Panc1 (cell line): Measurements from ENCODE around the gene ARHGAP31. TPM values are rescaled to one million over a fixed set of nuclear protein-coding genes. Genes with fewer than 3 reads are reported as not detected.

Experiments used
- ATAC-seq: fragments of 200-7000 bp; cut with Tn5 transposase; 2 replicates; pipeline ENCODE4 v1.9.1; 2020; ENCODE audit warnings: mild to moderate bottlenecking, moderate library complexity
- BruUV-seq: library from RNA; stranded (reverse); fragments of 400-500 nt; replicated peaks from 2 replicates; lab custom pipeline; 2021; lab: Mats Ljungman, UMichigan
- CTCF ChIA-PET: fragments of 300-600 bp; sonication (Branson Sonifier 250); formaldehyde crosslinking; loops from one replicate; lab custom pipeline; 2022; ENCODE audit warnings: antibody characterized with exemption; lab: Charles Lee
- POLR2A ChIA-PET: fragments of 300-600 bp; sonication (Branson Sonifier 250); formaldehyde crosslinking; loops from one replicate; lab custom pipeline; 2022; ENCODE audit warnings: antibody characterized with exemption; lab: Charles Lee
- DNase-seq: peaks from one replicate; pipeline ENCODE4 v3.0.0-alpha.2; 2010; ENCODE audit warnings: low read depth, low spot score
- H3K27ac ChIP-seq: 2 replicates; pipeline ENCODE4 v1.5.1; 2011; ENCODE audit warnings: mild to moderate bottlenecking, low read length, inconsistent platforms
- H3K27me3 ChIP-seq: fragments of 200-500 bp; sonication (Bioruptor generic); 2 replicates; pipeline ENCODE4 v1.6.0; 2014; ENCODE audit warnings: low read length, inconsistent platforms; ENCODE audit not compliant: control insufficient read depth, insufficient read depth
- H3K36me3 ChIP-seq: fragments of 200-500 bp; sonication (Bioruptor generic); 2 replicates; pipeline ENCODE4 v1.5.1; 2014; ENCODE audit warnings: inconsistent platforms, mild to moderate bottlenecking, low read length, moderate library complexity; ENCODE audit not compliant: control insufficient read depth, insufficient read depth
- H3K4me1 ChIP-seq: 2 replicates; pipeline ENCODE4 v1.5.1; 2011; ENCODE audit warnings: inconsistent platforms, mild to moderate bottlenecking, low read length, moderate library complexity; ENCODE audit not compliant: control insufficient read depth, insufficient read depth
- H3K4me3 ChIP-seq, 2 experiments: 2 replicates each; pipeline ENCODE4 v1.5.1; 2011 to 2012; ENCODE audit warnings: low read depth in 2 of 2, low read length in 2 of 2, mild to moderate bottlenecking in 2 of 2, inconsistent platforms in 1 of 2, moderate library complexity in 1 of 2
- H3K9me3 ChIP-seq: fragments of 200-500 bp; sonication (Bioruptor generic); 2 replicates; pipeline ENCODE4 v1.5.1; 2014; ENCODE audit warnings: low read depth, mild to moderate bottlenecking, inconsistent platforms, low read length, moderate library complexity; ENCODE audit not compliant: control insufficient read depth, insufficient read depth
- CTCF ChIP-seq: fragments of 450-650 bp; IDR thresholded peaks from 2 replicates; pipeline ENCODE4 v1.5.1; 2017; ENCODE audit warnings: mild to moderate bottlenecking
- POLR2AphosphoS5 ChIP-seq: IDR thresholded peaks from 2 replicates; pipeline ENCODE4 v1.6.1; 2012; ENCODE audit warnings: mild to moderate bottlenecking, low read depth, low read length, moderate library complexity
- REST ChIP-seq, 2 experiments: IDR thresholded peaks; 2 replicates each; pipeline ENCODE4 v1.6.1; 2011 to 2012; ENCODE audit warnings: low read depth in 2 of 2, control low read depth in 1 of 2, low read length in 1 of 2, mild to moderate bottlenecking in 1 of 2, moderate library complexity in 1 of 2; ENCODE audit not compliant: insufficient read depth in 1 of 2
- SIN3A ChIP-seq: IDR thresholded peaks from 2 replicates; pipeline ENCODE4 v1.6.1; 2012; ENCODE audit warnings: low read depth, mild to moderate bottlenecking, low read length, moderate library complexity, borderline replicate concordance; ENCODE audit not compliant: insufficient read depth
- TCF7L2 ChIP-seq: IDR thresholded peaks from 2 replicates; pipeline ENCODE4 v1.6.1; 2011; ENCODE audit warnings: mild to moderate bottlenecking, low read depth, low read length, inconsistent platforms
- in situ Hi-C: cut with HindIII; loops from 2 replicates; pipeline ENCODE4 v1.10.0; 2016; ENCODE audit warnings: low sequenced_read_pairs, low pct_unique_long_range_greater_than_20kb
- intact Hi-C: fragments of 100-400 bp; cut with micrococcal nuclease; formaldehyde crosslinking; loops from one replicate; pipeline ENCODE4 v1.10.0; 2022; ENCODE audit not compliant: unreplicated experiment
- total RNA-seq: library from RNA; stranded (reverse); gene quantifications from one replicate; pipeline ENCODE4 v1.2.1, GENCODE V29; 2021; ENCODE audit not compliant: unreplicated experiment

ARHGAP31 gene
- total RNA-seq, 1 experiment from 2014 or later: 7.6 TPM

DNA sequence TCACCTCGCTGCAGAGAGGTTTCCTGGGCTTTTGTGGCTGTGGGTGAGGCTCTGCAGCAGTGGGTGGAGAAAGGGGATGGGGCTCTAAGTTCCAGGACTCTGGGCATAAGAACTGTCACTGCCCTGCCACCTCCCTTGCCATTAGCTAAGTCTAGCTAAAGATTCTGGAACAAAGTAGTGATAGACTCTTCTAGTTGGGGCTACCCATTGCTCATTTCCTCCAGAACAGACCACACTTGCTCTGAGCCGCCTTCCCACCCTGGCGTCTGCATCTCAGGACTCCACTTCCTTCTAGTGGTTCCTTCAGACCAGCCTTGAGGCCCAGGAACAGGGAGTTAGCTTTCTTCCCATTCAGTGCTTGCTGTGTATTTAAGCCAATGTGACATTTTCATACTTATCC, 7.5 kb downstream of the ARHGAP31 start:
- in situ Hi-C loops (no loop called here), intact Hi-C loops (no loop called here)
- no peak for DNase-seq
- no TSS peak for BruUV-seq
- no peaks in the 10 kb centered on the region for H3K36me3 ChIP-seq
- H3K27ac ChIP-seq: no peak overlapping the region
- peaks cover 3% of the 10 kb centered on the region; the same call in 1 of the 2 replicates for H3K4me1 ChIP-seq
- no peak for TF ChIP-seq TCF7L2
- no peak for TF ChIP-seq REST (IDR thresholded peaks at IDR 0.05; ENCODE audit: insufficient read depth in 1 of 2, low read depth in 2 of 2, low read length in 1 of 2)
- no peak for TF ChIP-seq SIN3A
- no peak for TF ChIP-seq CTCF
- no peak for TF ChIP-seq POLR2AphosphoS5
- CTCF ChIA-PET: no interaction called here
- POLR2A ChIA-PET: interaction anchor here (0.6 kb wide), 1 partner anchor 845 kb away, joined by 8 read pairs; no protein-coding TSS in a partner anchor
- no peaks in the 10 kb centered on the region for H3K27me3 ChIP-seq
- no peak overlapping the region for H3K4me3 ChIP-seq
- no peak for ATAC-seq
- H3K9me3 ChIP-seq: no peaks in the 10 kb centered on the region

DNA sequence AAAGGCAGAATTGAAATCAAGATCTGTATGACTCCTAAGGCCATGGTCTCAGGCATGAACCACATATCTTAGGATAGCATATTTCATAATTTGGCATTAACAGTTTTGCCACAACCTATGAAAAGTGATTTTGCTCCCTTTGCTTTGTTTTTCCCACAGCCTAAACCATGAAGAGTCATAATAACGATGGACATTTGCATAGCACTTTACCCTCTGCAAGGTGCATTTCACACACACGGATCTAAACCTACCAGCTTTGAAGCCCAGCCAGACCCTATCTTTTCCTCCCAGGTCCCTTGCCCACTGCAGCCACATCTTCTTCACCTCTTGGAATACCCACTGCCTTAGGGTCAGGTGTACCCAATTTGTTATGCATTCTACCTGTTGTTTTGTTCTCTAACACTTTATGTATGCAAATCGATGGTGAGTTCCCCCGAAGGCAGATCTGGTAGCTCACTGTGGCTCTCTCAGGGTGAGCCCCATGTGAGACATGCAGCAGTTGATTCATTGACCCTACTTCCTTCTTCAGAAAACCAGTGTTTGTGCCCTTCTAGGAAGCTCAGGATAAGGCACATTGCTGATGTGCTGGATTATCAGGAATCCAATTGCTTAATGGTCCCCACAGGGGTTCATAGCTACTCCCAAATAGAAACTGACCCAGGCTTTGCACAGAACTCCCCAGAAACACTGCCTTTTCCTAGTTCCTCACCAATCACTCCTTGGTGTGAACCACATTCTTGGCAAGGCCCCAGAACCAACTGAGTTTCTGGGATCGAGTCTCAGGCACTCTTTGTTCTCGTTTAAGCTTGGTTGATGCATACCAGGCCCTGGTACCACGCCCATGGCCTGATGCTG, 8.7 kb downstream of the ARHGAP31 start:
- no peak overlapping the region for H3K4me3 ChIP-seq
- intact Hi-C loops (no loop called here), in situ Hi-C loops (no loop called here)
- TF ChIP-seq CTCF (no peak), REST (IDR thresholded peaks at IDR 0.05; ENCODE audit: insufficient read depth in 1 of 2, low read depth in 2 of 2, low read length in 1 of 2) (no peak), TCF7L2 (no peak), SIN3A (no peak), POLR2AphosphoS5 (no peak)
- ATAC-seq (no peak), DNase-seq (no peak)
- no peaks in the 10 kb centered on the region for H3K9me3 ChIP-seq
- H3K27ac ChIP-seq: no peak overlapping the region
- H3K27me3 ChIP-seq: no peaks in the 10 kb centered on the region
- BruUV-seq: no TSS peak
- H3K36me3 ChIP-seq: no peaks in the 10 kb centered on the region
- POLR2A ChIA-PET: interaction anchor here (0.6 kb wide), 1 partner anchor 9 kb away, joined by 5 read pairs; the partner anchor contains the start of gene ARHGAP31
- CTCF ChIA-PET: no interaction called here
- H3K4me1 ChIP-seq: no peaks in the 10 kb centered on the region
